CD14-positive monocyte (primary cell): ENCODE measurements around the gene ERF. TPM values are rescaled to one million over a fixed set of nuclear protein-coding genes. Genes with fewer than 3 reads are reported as not detected.
A peak's percentile ranks its signal among the peaks of the same experiment; 100 is the strongest.

Source experiments
- DNase-seq, 3 donors: peaks; one replicate each; pipeline ENCODE4 v3.0.0-alpha.2; 2011 to 2022
- H2AFZ ChIP-seq: 2 replicates; pipeline ENCODE4 v1.6.0; 2012; ENCODE audit warnings: mild to moderate bottlenecking, low read depth, low read length, inconsistent platforms; ENCODE audit not compliant: insufficient read depth, poor library complexity, severe bottlenecking
- H3K27ac ChIP-seq, 2 donors: 1 replicate in 1 of 2; 2 replicates in 1 of 2; pipeline ENCODE4 v1.5.1; 2012 to 2013; ENCODE audit warnings: low read length in 2 of 2, control low read depth in 1 of 2, inconsistent platforms in 1 of 2, low read depth in 1 of 2, mild to moderate bottlenecking in 1 of 2
- H3K27me3 ChIP-seq, 2 donors: one replicate each; pipeline versions ENCODE4 v1.6.0 to v1.6.1; 2011 to 2013; ENCODE audit warnings: low read length in 2 of 2; ENCODE audit not compliant: control insufficient read depth in 2 of 2, insufficient read depth in 2 of 2
- H3K36me3 ChIP-seq, 2 donors: replicated peaks in 1 of 2; 1 replicate in 1 of 2; 2 replicates in 1 of 2; pipeline versions ENCODE4 v1.5.1 to v1.6.1; 2012 to 2013; ENCODE audit warnings: low read length in 2 of 2, control low read depth in 1 of 2, inconsistent platforms in 1 of 2, mild to moderate bottlenecking in 1 of 2; ENCODE audit not compliant: insufficient read depth in 2 of 2, control insufficient read depth in 1 of 2
- H3K4me1 ChIP-seq, 2 donors: 1 replicate in 1 of 2; 2 replicates in 1 of 2; pipeline versions ENCODE4 v1.5.1 to v1.6.1; 2012 to 2013; ENCODE audit warnings: low read length in 2 of 2, control low read depth in 1 of 2, inconsistent platforms in 1 of 2, mild to moderate bottlenecking in 1 of 2, moderate library complexity in 1 of 2; ENCODE audit not compliant: insufficient read depth in 2 of 2, control insufficient read depth in 1 of 2
- H3K4me2 ChIP-seq: replicated peaks from 2 replicates; pipeline ENCODE3; 2012; ENCODE audit warnings: low read length, moderate library complexity, mild to moderate bottlenecking; ENCODE audit not compliant: poor library complexity, severe bottlenecking; ENCODE audit errors: extremely low read depth
- H3K4me3 ChIP-seq, 3 experiments: fragments of 200-600 bp in 1 of 3; sonication (generic) in 1 of 3; replicated peaks in 1 of 3; 1 replicate in 2 of 3; 2 replicates in 1 of 3; pipeline ENCODE4 v1.5.1; 2011 to 2013; ENCODE audit warnings: low read length in 3 of 3, mild to moderate bottlenecking in 3 of 3, control low read depth in 2 of 3, low read depth in 2 of 3, inconsistent platforms in 1 of 3, moderate library complexity in 1 of 3
- H3K79me2 ChIP-seq: 2 replicates; pipeline ENCODE4 v1.6.0; 2012; ENCODE audit warnings: mild to moderate bottlenecking, control low read depth, inconsistent platforms, low read length, moderate library complexity; ENCODE audit not compliant: insufficient read depth
- H3K9ac ChIP-seq: 2 replicates; pipeline ENCODE4 v1.6.0; 2017; ENCODE audit warnings: low read length, mild to moderate bottlenecking; ENCODE audit not compliant: insufficient read depth, poor library complexity, severe bottlenecking
- H3K9me3 ChIP-seq, 2 donors: replicated peaks in 1 of 2; 1 replicate in 1 of 2; 2 replicates in 1 of 2; pipeline versions ENCODE4 v1.5.1 to v1.6.1; 2012 to 2013; ENCODE audit warnings: low read length in 2 of 2, control low read depth in 1 of 2; ENCODE audit not compliant: control insufficient read depth in 1 of 2, insufficient read depth in 1 of 2
- H4K20me1 ChIP-seq: 2 replicates; pipeline ENCODE4 v1.6.0; 2012; ENCODE audit warnings: mild to moderate bottlenecking, low read length, control low read depth, moderate library complexity; ENCODE audit not compliant: insufficient read depth
- H3K27ac Mint-ChIP-seq, 7 donors: one replicate each; pipeline ENCODE4 v1.8.0; 2020; ENCODE audit warnings: mild to moderate bottlenecking in 7 of 7, mixed read lengths in 7 of 7, moderate library complexity in 6 of 7, inconsistent platforms in 2 of 7
- H3K27me3 Mint-ChIP-seq, 3 donors: one replicate each; pipeline ENCODE4 v1.8.0; 2021 to 2022; ENCODE audit warnings: low read depth in 3 of 3, mild to moderate bottlenecking in 3 of 3, mixed read lengths in 3 of 3, moderate library complexity in 3 of 3, inconsistent platforms in 1 of 3
- H3K36me3 Mint-ChIP-seq, 2 donors: one replicate each; pipeline ENCODE4 v1.8.0; 2020; ENCODE audit warnings: mixed read lengths in 2 of 2, inconsistent platforms in 1 of 2, mild to moderate bottlenecking in 1 of 2
- H3K4me1 Mint-ChIP-seq: one replicate; pipeline ENCODE4 v1.8.0; 2020; ENCODE audit warnings: mild to moderate bottlenecking, mixed read lengths
- H3K4me3 Mint-ChIP-seq, 2 donors: one replicate each; pipeline ENCODE4 v1.8.0; 2020; ENCODE audit warnings: mild to moderate bottlenecking in 2 of 2, mixed read lengths in 2 of 2, moderate library complexity in 1 of 2
- H3K9me3 Mint-ChIP-seq, 7 donors: one replicate each; pipeline ENCODE4 v1.8.0; 2020 to 2022; ENCODE audit warnings: mixed read lengths in 7 of 7, mild to moderate bottlenecking in 6 of 7, moderate library complexity in 6 of 7, inconsistent platforms in 2 of 7
- CTCF ChIP-seq: fragments of 200-600 bp; IDR thresholded peaks from one replicate; pipeline ENCODE4 v1.8.0; 2022; ENCODE audit warnings: antibody characterized with exemption, mild to moderate bottlenecking
- WGBS: methylation state at CpG from one replicate; pipeline ENCODE4 v1.1.5; 2013; ENCODE audit warnings: missing lambda C conversion rate; ENCODE audit not compliant: insufficient coverage; 5-methylcytosine and 5-hydroxymethylcytosine counted together
- intact Hi-C, 2 donors: fragments of 100-400 bp; cut with micrococcal nuclease; formaldehyde crosslinking; loops; one replicate each; pipeline versions ENCODE4 v1.15.0 to v1.15.1; 2023
- polyA plus RNA-seq, 3 donors: library from polyadenylated mRNA; depleted of rRNA in 1 of 3; unstranded in 2 of 3; stranded (reverse) in 1 of 3; fragments of 300-500 nt in 2 of 3; fragments of >200 nt in 1 of 3; fragmentation: Illumina TruSeq in 2 of 3; gene quantifications; 1 replicate in 2 of 3; 2 replicates in 1 of 3; pipeline ENCODE4 v1.2.3, GENCODE V29; 2012 to 2021

The ERF gene
- polyA plus RNA-seq, 3 donors, result 2.3 to 42.6 (median 3.4) TPM

GRCh38 chr19:42297039-42297438 is 42.1 kb upstream of the ERF start:
- Histone ChIP-seq H3K79me2 (no peaks in the 10 kb centered on the region), H3K4me2 (no peak overlapping the region), H3K36me3 (peaks cover 32 to 40% of the 10 kb centered on the region in 2 donors), H3K27ac (peak overlapping the region in 1 of 2 donors; percentile 1), H3K4me3 (no peak overlapping the region), H3K27me3 (no peaks in the 10 kb centered on the region), H3K9ac (no peak overlapping the region), H3K9me3 (no peaks in the 10 kb centered on the region), H3K4me1 (peaks cover 8 to 10% of the 10 kb centered on the region in 2 donors), H4K20me1 (peaks cover 40% of the 10 kb centered on the region), H2AFZ (no peak overlapping the region)
- H3K9me3 Mint-ChIP-seq, result no peaks in the 10 kb centered on the region
- H3K4me3 Mint-ChIP-seq, result no peak overlapping the region
- 94% methylated on average over 9 of the region's 15 CpGs for WGBS
- no peak for TF ChIP-seq CTCF
- peaks cover 0 to 4% (median 2%) of the 10 kb centered on the region in 3 donors for H3K27me3 Mint-ChIP-seq
- intact Hi-C loops, result loop anchor here (5.0 to 10.0 kb wide), 3 partner anchors 165 to 192 kb away; partner anchors contain the start of gene POU2F2 (in 1 of the 2)
- no peak overlapping the region for H3K27ac Mint-ChIP-seq
- peaks cover 10% of the 10 kb centered on the region for H3K4me1 Mint-ChIP-seq
- peaks cover 26 to 38% of the 10 kb centered on the region in 2 donors for H3K36me3 Mint-ChIP-seq
- DNase-seq, result no peak

GRCh38 chr19:42295831-42296525 is 41.0 kb upstream of the ERF start:
- Histone ChIP-seq H2AFZ (no peak overlapping the region), H4K20me1 (peaks cover 50% of the 10 kb centered on the region), H3K4me3 (no peak overlapping the region), H3K4me2 (no peak overlapping the region), H3K27ac (no peak overlapping the region), H3K4me1 (no peaks in the 10 kb centered on the region), H3K27me3 (no peaks in the 10 kb centered on the region), H3K9ac (no peak overlapping the region), H3K9me3 (no peaks in the 10 kb centered on the region), H3K79me2 (no peaks in the 10 kb centered on the region), H3K36me3 (peaks cover 42 to 51% of the 10 kb centered on the region in 2 donors)
- H3K27me3 Mint-ChIP-seq, result peaks cover 0 to 2% (median 0%) of the 10 kb centered on the region in 3 donors
- WGBS, result 80% methylated on average over 6 of the region's 6 CpGs
- H3K4me1 Mint-ChIP-seq, result peaks cover 2% of the 10 kb centered on the region
- DNase-seq, result peak; percentile 55 to 65 (median 64)
- H3K27ac Mint-ChIP-seq, result peak overlapping the region in 4 of 7 donors; percentile 6 to 77 (median 36)
- H3K4me3 Mint-ChIP-seq, result no peak overlapping the region
- TF ChIP-seq CTCF, result peak; percentile 98
- intact Hi-C loops, result loop anchor here (5.0 to 10.0 kb wide), 3 partner anchors 164 to 191 kb away; partner anchors contain the start of gene POU2F2 (in 1 of the 2)
- H3K36me3 Mint-ChIP-seq, result peaks cover 36 to 49% of the 10 kb centered on the region in 2 donors
- H3K9me3 Mint-ChIP-seq, result no peaks in the 10 kb centered on the region
